ENCODE measurements around the gene EPB41L4B.
"Not testable (repeated sequence)": the region's sequence is repeated elsewhere in the genome, so short reads cannot be mapped to it uniquely, and the experiment has no call there.

EPB41L4B gene

DNA sequence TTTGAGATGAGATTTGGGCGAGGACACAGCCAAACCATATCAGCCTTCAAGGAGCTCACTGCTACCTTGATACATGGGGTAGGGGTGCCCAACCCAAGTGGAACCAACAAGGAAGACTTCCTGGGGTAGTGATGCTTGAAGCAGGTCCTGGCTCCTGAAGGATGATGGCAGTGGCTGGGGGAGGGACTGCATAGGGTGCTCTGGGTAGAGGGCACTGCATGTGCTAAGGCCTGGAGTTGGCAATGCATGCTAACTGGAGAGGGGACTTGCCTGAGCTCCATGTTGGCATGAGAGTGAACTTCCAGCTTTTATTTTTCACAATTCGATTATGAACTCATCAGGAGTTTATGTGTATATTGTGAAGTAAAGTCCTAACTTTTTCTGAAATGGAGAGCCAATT, 95.2 kb downstream of the EPB41L4B start:
- no peaks in the 10 kb centered on the region for H3K9me3 Mint-ChIP-seq
- no peak overlapping the region for H3K27ac Mint-ChIP-seq
- H3K4me1 Mint-ChIP-seq: no peaks in the 10 kb centered on the region
- no peak overlapping the region for H3K4me3 Mint-ChIP-seq
- DNase-seq (ENCODE audit: low spot score in 2 of 2) (no peak), ATAC-seq (ENCODE audit: low read depth) (no peak)
- H3K27me3 Mint-ChIP-seq: no peaks in the 10 kb centered on the region
- no peaks in the 10 kb centered on the region for H3K36me3 Mint-ChIP-seq

DNA sequence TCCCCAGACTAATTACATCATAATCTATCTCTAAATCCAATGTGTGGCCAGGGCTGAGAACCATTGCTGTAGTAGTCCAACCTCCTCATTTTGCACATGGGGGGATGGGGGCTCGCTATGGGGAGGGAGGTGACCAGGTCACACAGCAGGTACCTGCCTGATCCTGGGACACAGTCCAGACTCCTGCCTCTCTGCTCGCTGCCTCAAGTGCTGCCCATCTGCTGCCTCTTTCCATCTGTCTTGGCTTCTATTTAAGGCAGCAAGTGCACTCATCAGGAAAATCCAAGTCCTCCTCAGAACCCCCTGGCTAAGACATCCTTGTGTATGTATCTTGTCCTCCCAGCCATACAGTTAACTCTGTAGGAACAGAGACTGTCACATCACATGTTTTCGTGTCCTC, 96.1 kb downstream of the EPB41L4B start:
- DNase-seq (ENCODE audit: low spot score in 2 of 2) (no peak), ATAC-seq (ENCODE audit: low read depth) (no peak)
- no peaks in the 10 kb centered on the region for H3K9me3 Mint-ChIP-seq
- peaks cover 3% of the 10 kb centered on the region for H3K27me3 Mint-ChIP-seq
- no peaks in the 10 kb centered on the region for H3K36me3 Mint-ChIP-seq
- H3K4me3 Mint-ChIP-seq: no peak overlapping the region
- no peak overlapping the region for H3K27ac Mint-ChIP-seq
- no peaks in the 10 kb centered on the region for H3K4me1 Mint-ChIP-seq

DNA sequence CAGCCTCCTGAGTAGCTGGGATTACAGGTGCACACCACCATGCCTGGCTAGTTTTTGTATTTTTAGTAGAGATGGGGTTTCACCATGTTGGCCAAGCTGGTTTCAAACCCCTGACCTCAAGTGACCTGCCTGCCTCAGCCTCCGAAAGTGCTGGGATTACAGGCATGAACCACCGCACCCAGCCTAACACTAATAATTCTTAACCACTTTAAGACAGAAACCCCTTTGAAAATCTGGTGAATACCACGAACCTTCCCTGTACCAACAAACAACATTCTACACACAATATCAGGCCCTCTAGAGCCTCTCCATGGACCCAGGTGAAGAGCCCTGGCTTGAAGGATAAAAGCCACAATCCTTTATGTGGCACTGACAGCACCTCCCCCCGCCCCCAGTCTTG, 102.6 kb downstream of the EPB41L4B start:
- not testable (repeated sequence) for ATAC-seq (ENCODE audit: low read depth)

DNA sequence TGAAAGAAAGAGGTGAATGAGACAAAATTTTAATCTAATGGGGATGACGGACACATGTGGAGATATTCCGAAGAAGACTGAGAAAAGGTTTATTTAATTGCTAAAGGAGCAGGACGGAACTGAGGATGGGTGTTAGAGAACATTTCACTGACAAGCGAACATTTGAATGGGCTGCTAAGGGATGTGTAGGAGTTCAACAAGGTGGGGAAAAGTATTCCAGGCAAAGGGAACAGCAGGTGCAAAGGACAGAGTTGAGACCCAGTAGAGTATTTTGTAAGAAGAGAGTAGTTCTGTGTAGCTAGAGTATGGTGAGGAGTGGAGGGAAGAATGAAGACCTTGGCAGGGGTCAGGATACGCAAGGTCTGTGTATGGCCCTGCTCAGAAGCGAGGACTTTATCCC, 106.4 kb downstream of the EPB41L4B start:
- no peak overlapping the region for H3K4me3 Mint-ChIP-seq
- H3K9me3 Mint-ChIP-seq: peaks cover 4% of the 10 kb centered on the region
- peaks cover 10% of the 10 kb centered on the region for H3K27me3 Mint-ChIP-seq
- H3K27ac Mint-ChIP-seq: no peak overlapping the region
- no peak for DNase-seq (ENCODE audit: low spot score in 2 of 2)
- no peaks in the 10 kb centered on the region for H3K36me3 Mint-ChIP-seq
- H3K4me1 Mint-ChIP-seq: peaks cover 2% of the 10 kb centered on the region
- no peak for ATAC-seq (ENCODE audit: low read depth)

More for the DNA sequence above, 102.6 kb downstream of the EPB41L4B start:
- H3K9me3 Mint-ChIP-seq; H3K27ac Mint-ChIP-seq; H3K36me3 Mint-ChIP-seq; DNase-seq (ENCODE audit: low spot score in 2 of 2); H3K4me3 Mint-ChIP-seq; H3K4me1 Mint-ChIP-seq: not testable (repeated sequence)
- H3K27me3 Mint-ChIP-seq: peaks cover 13% of the 10 kb centered on the region

DNA sequence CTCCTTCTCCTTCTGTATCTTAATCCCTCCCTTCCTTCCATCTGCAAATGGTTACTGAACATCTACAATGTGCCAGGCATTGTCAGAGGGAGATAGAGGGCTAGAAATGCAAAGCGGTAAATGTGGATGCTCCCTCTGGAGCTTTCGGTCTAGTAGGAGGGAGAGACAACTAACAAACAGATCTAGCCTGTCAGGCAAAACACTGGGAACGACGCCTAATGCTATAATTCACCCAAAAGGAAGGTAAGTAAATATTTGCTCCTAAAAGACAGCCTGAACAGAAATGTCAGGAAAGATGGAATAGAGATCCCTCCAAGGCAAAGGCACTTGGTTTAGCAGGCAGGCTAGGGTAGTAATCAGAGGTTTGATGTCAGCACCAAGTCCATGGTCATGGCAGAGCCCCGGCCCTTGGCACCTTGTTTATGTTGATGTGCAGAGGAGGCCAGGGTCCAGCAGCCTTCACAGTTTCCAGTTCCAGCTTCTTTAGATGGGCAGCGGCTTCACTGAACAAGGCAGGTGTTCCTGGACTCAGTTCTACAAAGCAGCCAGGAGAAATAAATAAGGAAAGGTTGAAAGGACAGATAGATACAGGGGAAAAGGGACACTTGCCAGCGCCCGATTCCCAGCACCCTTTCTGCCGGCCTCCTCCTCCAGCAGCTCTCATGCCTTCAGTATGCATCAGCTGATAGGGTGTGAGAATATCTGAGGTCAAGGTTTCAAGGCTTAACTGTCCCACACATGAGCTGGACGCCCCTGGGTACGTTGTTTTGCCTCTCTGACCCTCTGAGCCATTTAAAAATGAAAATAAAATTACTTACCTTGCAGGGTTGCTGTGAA, 107.4 kb downstream of the EPB41L4B start:
- H3K36me3 Mint-ChIP-seq: no peaks in the 10 kb centered on the region
- H3K27ac Mint-ChIP-seq: no peak overlapping the region
- no peak for DNase-seq (ENCODE audit: low spot score in 2 of 2)
- peaks cover 10% of the 10 kb centered on the region for H3K27me3 Mint-ChIP-seq
- ATAC-seq (ENCODE audit: low read depth): no peak
- no peak overlapping the region for H3K4me3 Mint-ChIP-seq
- no peaks in the 10 kb centered on the region for H3K4me1 Mint-ChIP-seq
- peaks cover 4% of the 10 kb centered on the region for H3K9me3 Mint-ChIP-seq

DNA sequence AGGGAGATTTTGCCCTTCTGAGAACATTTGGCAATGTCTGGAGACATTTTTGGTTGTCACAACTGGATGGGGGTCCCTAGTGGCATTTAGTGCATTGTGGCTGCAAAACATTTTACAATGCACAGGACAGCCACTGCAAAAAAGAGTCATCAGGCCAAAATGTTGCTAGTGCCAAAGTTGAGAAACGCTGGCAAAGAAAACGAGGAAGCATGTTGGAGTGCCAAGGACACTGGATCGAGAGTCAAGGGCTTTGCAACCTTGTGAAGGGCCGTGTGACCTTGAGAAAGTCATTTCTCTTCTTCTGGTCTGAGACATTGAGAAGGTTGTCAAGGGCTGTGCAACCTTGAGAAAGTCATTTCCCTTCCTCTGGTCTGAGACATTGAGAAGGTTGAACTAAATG, 108.1 kb downstream of the EPB41L4B start:
- DNase-seq (ENCODE audit: low spot score in 2 of 2) (no peak), ATAC-seq (ENCODE audit: low read depth) (no peak)
- Mint-ChIP-seq H3K36me3 (no peaks in the 10 kb centered on the region), H3K27ac (no peak overlapping the region), H3K27me3 (peaks cover 7% of the 10 kb centered on the region), H3K4me1 (no peaks in the 10 kb centered on the region), H3K4me3 (no peak overlapping the region), H3K9me3 (peaks cover 4% of the 10 kb centered on the region)

DNA sequence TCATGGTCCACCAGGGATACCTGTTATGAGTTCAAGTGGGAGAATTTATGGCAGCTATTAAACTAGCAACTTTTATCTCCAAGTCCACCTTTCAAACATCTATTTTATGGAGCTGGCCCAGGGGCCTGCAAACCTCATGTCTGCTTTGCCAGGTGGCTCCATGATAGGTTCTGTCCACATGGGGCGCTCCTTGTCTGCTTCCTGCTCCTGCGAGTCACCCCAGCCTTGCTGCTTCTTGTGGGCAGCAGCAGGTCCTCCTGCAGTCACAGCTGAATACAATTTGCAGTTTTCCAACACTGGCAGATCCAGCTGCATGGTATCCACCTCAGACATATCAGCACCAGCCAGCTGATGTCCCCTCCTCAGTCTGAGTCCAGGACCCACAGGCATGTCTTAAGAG, 114.2 kb downstream of the EPB41L4B start:
- no peak for ATAC-seq (ENCODE audit: low read depth)
- no peak for DNase-seq (ENCODE audit: low spot score in 2 of 2)
- peaks cover 7% of the 10 kb centered on the region for H3K27me3 Mint-ChIP-seq
- H3K9me3 Mint-ChIP-seq: no peaks in the 10 kb centered on the region
- no peaks in the 10 kb centered on the region for H3K4me1 Mint-ChIP-seq
- H3K27ac Mint-ChIP-seq: no peak overlapping the region
- no peaks in the 10 kb centered on the region for H3K36me3 Mint-ChIP-seq
- H3K4me3 Mint-ChIP-seq: no peak overlapping the region

DNA sequence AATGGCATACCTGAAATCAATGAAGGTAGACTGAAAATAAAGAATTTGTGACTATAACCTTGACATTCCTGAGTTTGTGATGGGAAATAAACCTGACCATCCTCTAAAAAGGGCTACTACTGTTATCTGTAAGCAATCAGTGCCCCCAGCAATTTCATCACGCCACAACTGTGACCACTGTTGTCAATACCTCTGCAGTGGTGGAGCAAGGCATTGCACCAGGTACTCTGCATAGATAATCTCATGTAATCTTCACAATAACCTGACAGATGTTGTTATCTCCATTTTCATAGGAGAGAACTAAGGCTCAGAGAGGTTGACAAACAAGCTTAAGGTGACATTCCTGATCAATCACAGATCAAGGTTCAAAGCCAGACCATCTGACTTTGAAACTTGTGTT, 115.3 kb downstream of the EPB41L4B start:
- Mint-ChIP-seq H3K27me3 (peaks cover 9% of the 10 kb centered on the region), H3K4me3 (no peak overlapping the region), H3K36me3 (no peaks in the 10 kb centered on the region), H3K9me3 (no peaks in the 10 kb centered on the region), H3K27ac (no peak overlapping the region), H3K4me1 (no peaks in the 10 kb centered on the region)
- DNase-seq (ENCODE audit: low spot score in 2 of 2): no peak
- no peak for ATAC-seq (ENCODE audit: low read depth)

DNA sequence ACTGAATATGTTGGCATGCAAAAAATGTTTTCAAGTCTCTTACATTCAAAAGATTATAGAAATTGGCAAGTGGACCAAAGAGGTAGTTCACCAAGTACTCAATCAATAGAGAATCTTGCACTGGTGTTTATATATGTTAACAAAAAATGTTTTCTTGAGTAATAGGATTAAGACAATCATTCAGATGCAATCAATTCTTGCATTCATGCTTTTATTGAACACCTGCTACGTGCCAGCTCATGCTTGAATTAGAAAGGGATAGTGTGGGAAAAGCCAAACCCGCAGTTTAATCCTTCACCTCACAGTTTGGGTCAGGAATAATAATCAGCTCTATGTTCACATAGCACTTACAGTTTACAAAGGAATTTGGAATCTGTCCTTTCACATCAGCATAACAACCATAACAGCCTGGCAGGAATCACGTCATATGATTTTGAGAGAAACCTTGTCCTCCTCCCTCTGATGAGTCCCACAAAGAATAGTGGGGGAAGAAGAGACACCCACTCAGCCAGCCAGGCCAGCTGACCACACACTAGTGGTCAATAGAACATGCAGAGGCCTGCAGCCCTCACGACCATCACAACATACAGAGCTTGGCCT, 117.0 kb downstream of the EPB41L4B start:
- peaks cover 9% of the 10 kb centered on the region for H3K27me3 Mint-ChIP-seq
- no peaks in the 10 kb centered on the region for H3K9me3 Mint-ChIP-seq
- DNase-seq (ENCODE audit: low spot score in 2 of 2): no peak

DNA sequence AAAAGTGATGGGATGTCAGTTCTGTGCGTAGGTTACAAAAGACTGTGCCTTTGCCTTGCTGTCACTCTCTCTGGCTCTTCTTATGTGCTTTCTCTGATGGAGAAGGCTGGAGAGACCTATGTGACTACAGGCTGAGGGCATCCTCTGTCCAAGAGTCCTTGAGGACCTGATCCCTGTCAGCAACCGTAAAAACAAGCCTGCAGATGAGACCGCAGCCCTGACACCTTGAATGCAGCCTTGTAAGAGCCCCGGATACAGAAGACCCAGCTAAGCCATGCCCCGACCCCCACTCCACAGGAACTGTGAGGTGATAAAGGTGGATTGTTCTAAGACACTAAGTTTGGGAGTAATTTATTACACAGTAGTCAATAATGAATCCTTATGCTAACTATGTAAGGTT, 121.2 kb downstream of the EPB41L4B start:
- H3K36me3 Mint-ChIP-seq: no peaks in the 10 kb centered on the region
- H3K27me3 Mint-ChIP-seq: peaks cover 9% of the 10 kb centered on the region
- no peaks in the 10 kb centered on the region for H3K9me3 Mint-ChIP-seq
- H3K4me3 Mint-ChIP-seq: no peak overlapping the region
- H3K4me1 Mint-ChIP-seq: no peaks in the 10 kb centered on the region
- DNase-seq (ENCODE audit: low spot score in 2 of 2) (no peak), ATAC-seq (ENCODE audit: low read depth) (no peak)
- no peak overlapping the region for H3K27ac Mint-ChIP-seq

More for the DNA sequence above, 117.0 kb downstream of the EPB41L4B start:
- Mint-ChIP-seq H3K4me3 (no peak overlapping the region), H3K27ac (no peak overlapping the region), H3K36me3 (no peaks in the 10 kb centered on the region), H3K4me1 (no peaks in the 10 kb centered on the region)
- ATAC-seq (ENCODE audit: low read depth): no peak

DNA sequence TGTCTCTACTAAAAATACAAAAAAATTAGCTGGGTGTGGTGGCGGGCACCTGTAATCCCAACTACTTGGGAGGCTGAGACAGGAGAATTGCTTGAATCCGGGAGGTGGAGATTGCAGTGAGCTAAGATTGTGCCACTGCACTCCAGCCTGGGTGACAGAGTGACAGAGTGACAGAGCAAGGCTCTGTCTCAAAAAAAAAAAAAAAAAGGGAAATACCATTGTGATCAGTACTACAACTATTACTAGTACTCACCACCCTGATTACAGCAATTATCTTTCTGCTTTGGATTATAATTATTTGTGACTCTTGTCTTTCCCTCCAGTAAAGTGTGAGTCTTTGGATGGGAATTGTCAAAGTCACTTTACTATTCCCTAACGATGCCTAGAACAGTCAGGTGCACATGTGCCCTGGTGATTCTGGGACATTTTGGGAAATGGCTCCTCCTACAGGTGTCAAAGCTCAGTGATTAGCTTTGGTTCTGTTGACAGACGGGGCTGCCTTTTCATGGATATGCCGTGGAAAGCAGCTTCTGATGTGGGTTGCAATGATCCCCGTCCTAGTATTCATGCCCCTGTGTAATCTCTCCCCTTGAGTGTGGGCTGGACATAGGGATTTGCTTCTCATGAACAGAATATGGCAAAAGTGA, 122.0 kb downstream of the EPB41L4B start:
- H3K4me1 Mint-ChIP-seq: no peaks in the 10 kb centered on the region
- H3K9me3 Mint-ChIP-seq: no peaks in the 10 kb centered on the region
- no peak overlapping the region for H3K4me3 Mint-ChIP-seq
- no peak overlapping the region for H3K27ac Mint-ChIP-seq
- ATAC-seq (ENCODE audit: low read depth): no peak
- no peak for DNase-seq (ENCODE audit: low spot score in 2 of 2)
- no peaks in the 10 kb centered on the region for H3K36me3 Mint-ChIP-seq
- peaks cover 9% of the 10 kb centered on the region for H3K27me3 Mint-ChIP-seq

DNA sequence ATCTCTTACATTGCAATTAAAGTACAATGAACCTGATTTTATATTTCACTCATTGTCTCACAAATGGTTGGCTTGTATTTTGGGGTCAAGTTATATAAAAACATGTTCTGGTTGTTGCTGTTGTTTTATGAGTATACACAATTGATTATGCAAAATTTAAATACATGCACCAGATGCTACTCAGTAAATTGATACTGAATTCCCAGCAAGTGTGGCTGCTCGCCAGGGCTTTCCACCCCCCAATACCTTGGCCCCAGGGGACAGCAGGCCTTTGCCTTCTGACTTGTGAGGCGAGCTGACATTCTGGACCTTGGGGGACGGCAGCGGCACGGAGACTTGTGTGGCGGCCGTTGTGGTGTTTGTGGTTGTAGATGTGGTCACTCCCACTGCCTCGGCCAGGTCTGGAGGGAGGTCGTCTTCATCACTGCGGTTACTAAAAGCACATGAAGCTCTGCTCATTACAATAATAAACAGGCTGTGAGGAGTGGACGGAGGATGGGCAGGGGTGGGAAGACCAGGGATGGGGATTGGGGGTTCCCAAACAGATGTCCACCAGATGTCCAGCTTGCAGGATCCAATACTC, 126.8 kb downstream of the EPB41L4B start:
- H3K4me1 Mint-ChIP-seq: no peaks in the 10 kb centered on the region
- DNase-seq (ENCODE audit: low spot score in 2 of 2) (no peak), ATAC-seq (ENCODE audit: low read depth) (no peak)
- no peaks in the 10 kb centered on the region for H3K9me3 Mint-ChIP-seq
- no peak overlapping the region for H3K27ac Mint-ChIP-seq
- H3K4me3 Mint-ChIP-seq: no peak overlapping the region
- H3K27me3 Mint-ChIP-seq: peaks cover 4% of the 10 kb centered on the region
- H3K36me3 Mint-ChIP-seq: no peaks in the 10 kb centered on the region

DNA sequence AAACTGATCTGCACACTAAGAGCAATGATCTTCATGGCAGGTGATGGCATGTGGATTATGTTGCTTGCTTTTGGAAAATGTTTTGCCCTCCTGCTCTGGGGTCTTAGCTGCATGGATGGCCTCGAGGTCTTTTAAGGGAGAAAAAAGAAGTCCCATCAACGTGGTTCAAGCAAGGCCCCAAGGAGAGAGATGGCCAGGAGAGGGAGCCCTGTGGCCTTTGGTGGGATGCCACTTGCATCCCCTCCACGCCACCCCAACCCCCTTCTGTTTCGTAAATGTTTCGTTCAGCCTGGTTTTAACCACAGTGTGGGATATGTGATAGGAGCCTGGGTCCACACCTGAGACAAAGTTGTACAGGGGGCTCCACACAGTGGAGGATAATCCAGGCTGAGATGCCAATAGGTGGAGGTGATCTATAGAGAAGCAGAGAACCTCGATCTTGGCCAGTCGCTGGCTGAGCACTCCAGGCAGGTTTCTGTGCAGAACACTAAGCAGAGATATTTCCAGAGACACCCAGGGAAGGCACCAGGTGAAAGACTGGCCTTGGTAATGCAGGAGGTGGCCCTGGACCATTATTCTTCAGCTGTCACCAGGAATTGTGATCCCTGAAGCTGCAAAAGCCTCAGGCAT, 128.0 kb downstream of the EPB41L4B start:
- H3K4me3 Mint-ChIP-seq: no peak overlapping the region

DNA sequence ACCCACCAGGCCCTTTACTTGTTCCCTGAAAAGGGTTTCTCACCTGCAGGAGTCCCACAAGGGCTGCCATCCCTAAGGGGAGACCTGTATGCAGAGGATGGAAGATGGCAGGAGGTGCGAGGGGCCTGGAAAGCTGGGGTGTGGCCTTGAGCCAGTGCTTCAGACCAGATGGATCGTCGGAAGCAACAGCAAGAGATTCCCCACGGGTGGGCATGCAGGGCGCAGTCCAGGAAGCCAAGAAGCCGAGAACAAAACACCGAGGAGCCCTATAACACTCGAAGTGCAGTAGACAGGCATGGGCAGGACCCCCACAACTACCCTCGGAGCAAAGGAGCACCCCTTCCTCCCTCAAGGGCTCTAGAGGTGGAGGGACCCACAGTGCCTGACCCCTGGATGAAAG, 129.1 kb downstream of the EPB41L4B start:
- DNase-seq (ENCODE audit: low spot score in 2 of 2) (no peak), ATAC-seq (ENCODE audit: low read depth) (no peak)
- Mint-ChIP-seq H3K4me1 (no peaks in the 10 kb centered on the region), H3K27ac (no peak overlapping the region), H3K4me3 (no peak overlapping the region), H3K27me3 (peaks cover 11% of the 10 kb centered on the region), H3K9me3 (no peaks in the 10 kb centered on the region), H3K36me3 (no peaks in the 10 kb centered on the region)

More for the DNA sequence above, 128.0 kb downstream of the EPB41L4B start:
- ATAC-seq (ENCODE audit: low read depth) (no peak), DNase-seq (ENCODE audit: low spot score in 2 of 2) (no peak)
- Mint-ChIP-seq H3K9me3 (no peaks in the 10 kb centered on the region), H3K27me3 (peaks cover 8% of the 10 kb centered on the region), H3K36me3 (no peaks in the 10 kb centered on the region), H3K27ac (no peak overlapping the region), H3K4me1 (no peaks in the 10 kb centered on the region)

All from memory B cell (primary cell).